K562 (cell line): ENCODE measurements around the gene TXNIP. TPM values are rescaled to one million over a fixed set of nuclear protein-coding genes. Genes with fewer than 3 reads are reported as not detected.

Experiments used
- BRD9 ChIP-seq: fragments of 450-650 bp; IDR thresholded peaks from 2 replicates; pipeline ENCODE4 v1.6.1; 2018; ENCODE audit warnings: low read depth; ENCODE audit not compliant: partially characterized antibody
- ESRRB ChIP-seq: fragments of 250-450 bp; sonication (Bioruptor Pico); IDR thresholded peaks from 2 replicates; pipeline ENCODE4 v1.5.0; 2020; ENCODE audit warnings: mild to moderate bottlenecking, moderate library complexity, borderline replicate concordance
- GABPA ChIP-seq: fragments of 200-800 bp; sonication (Bioruptor generic); conservative IDR thresholded peaks from 2 replicates; pipeline ENCODE4 v1.6.1; 2016; ENCODE audit warnings: low read depth, missing genetic modification characterization, missing compliant biosample characterization
- GATAD2B ChIP-seq: fragments of 450-650 bp; IDR thresholded peaks from 2 replicates; pipeline ENCODE4 v1.6.1; 2017; ENCODE audit warnings: mild to moderate bottlenecking, borderline replicate concordance
- MCM2 ChIP-seq: fragments of 450-650 bp; IDR thresholded peaks from 2 replicates; pipeline ENCODE4 v1.6.1; 2017; ENCODE audit warnings: low read depth, mild to moderate bottlenecking
- MEF2D ChIP-seq: conservative IDR thresholded peaks from 2 replicates; pipeline ENCODE4 v1.6.1; 2016; ENCODE audit warnings: low read depth, missing genetic modification characterization, missing compliant biosample characterization
- PCBP2 ChIP-seq: fragments of 200-400 bp; formaldehyde crosslinking; IDR thresholded peaks from 2 replicates; pipeline ENCODE4 v1.6.1; 2018; ENCODE audit warnings: low read length, low read depth, mild to moderate bottlenecking, moderate library complexity; ENCODE audit not compliant: poor library complexity, severe bottlenecking
- RBM15 ChIP-seq: fragments of 200-400 bp; formaldehyde crosslinking; IDR thresholded peaks from 2 replicates; pipeline ENCODE4 v1.6.1; 2018; ENCODE audit warnings: mild to moderate bottlenecking, low read length, moderate library complexity; ENCODE audit not compliant: insufficient read depth
- SLC30A9 ChIP-seq: fragments of 250-450 bp; sonication (Bioruptor Pico); IDR thresholded peaks from 2 replicates; pipeline ENCODE4 v1.8.0; 2022; ENCODE audit warnings: mild to moderate bottlenecking, moderate library complexity
- SRSF9 ChIP-seq: fragments of 200-400 bp; formaldehyde crosslinking; IDR thresholded peaks from 2 replicates; pipeline ENCODE4 v1.6.1; 2017; ENCODE audit warnings: low read depth, low read length, borderline replicate concordance
- ZBTB8A ChIP-seq: fragments of 450-650 bp; IDR thresholded peaks from 2 replicates; pipeline ENCODE4 v1.6.1; 2018; ENCODE audit warnings: mild to moderate bottlenecking, moderate library complexity; ENCODE audit not compliant: partially characterized antibody
- ZC3H4 ChIP-seq: sonication (generic); formaldehyde crosslinking; IDR thresholded peaks from 2 replicates; pipeline ENCODE4 v1.9.0; 2021; ENCODE audit warnings: missing genetic modification reagents, borderline replicate concordance
- ZKSCAN1 ChIP-seq: fragments of 150-350 bp; IDR thresholded peaks from 2 replicates; pipeline ENCODE4 v1.6.1; 2016; ENCODE audit warnings: low read depth, low read length
- ZNF124 ChIP-seq: sonication (generic); formaldehyde crosslinking; IDR thresholded peaks from 2 replicates; pipeline ENCODE4 v1.8.1; 2022; ENCODE audit warnings: missing genetic modification reagents
- ZNF695 ChIP-seq: fragments of 450-650 bp; formaldehyde crosslinking; IDR thresholded peaks from 2 replicates; pipeline ENCODE4 v1.4.0; 2020; ENCODE audit warnings: mild to moderate bottlenecking, moderate library complexity
- polyA plus RNA-seq, 8 experiments: library from polyadenylated mRNA; depleted of rRNA in 4 of 8; stranded (reverse) in 5 of 8; unstranded in 3 of 8; fragments of >200 nt; fragmentation: Nextera tagmentation in 2 of 8; fragmentation: Illumina TruSeq in 1 of 8; extraction: Ambion mirVana in 2 of 8; extraction: Trizol in 1 of 8; gene quantifications; 2 replicates each; pipeline versions ENCODE4 v1.2.1 to v1.2.3, GENCODE V29; 2011 to 2014; ENCODE audit warnings: inconsistent platforms in 1 of 8, missing spikeins in 1 of 8
- total RNA-seq, 7 experiments: library from RNA; depleted of rRNA in 6 of 7; stranded (reverse); fragments of >200 nt in 6 of 7; fragmentation: Illumina TruSeq in 2 of 7; extraction: Trizol in 2 of 7; gene quantifications; 2 replicates each; pipeline versions ENCODE4 v1.2.1 to v1.2.3, GENCODE V29; 2011 to 2021; ENCODE audit warnings: low replicate concordance in 1 of 7
- TF ChIP-seq, protein P1 (sequence below): fragments of 450-650 bp; conservative IDR thresholded peaks from 2 replicates; pipeline ENCODE4 v1.6.1; 2016; ENCODE audit warnings: missing genetic modification characterization, low read depth, mild to moderate bottlenecking, missing compliant biosample characterization, moderate library complexity
- TF ChIP-seq, protein P2 (sequence below): sonication (generic); formaldehyde crosslinking; IDR thresholded peaks from 2 replicates; pipeline ENCODE4 v1.8.0; 2022; ENCODE audit warnings: missing genetic modification reagents, mild to moderate bottlenecking, borderline replicate concordance
- TF ChIP-seq, protein P3 (sequence below): sonication (generic); formaldehyde crosslinking; IDR thresholded peaks from 2 replicates; pipeline ENCODE4 v1.8.1; 2022; ENCODE audit warnings: missing genetic modification reagents
- TF ChIP-seq, protein P4 (sequence below): sonication (generic); formaldehyde crosslinking; IDR thresholded peaks from 2 replicates; pipeline ENCODE4 v1.8.0; 2022; ENCODE audit warnings: mild to moderate bottlenecking, missing genetic modification reagents

The TXNIP gene
- total and polyA plus RNA-seq, 9 of the 15 experiments (the other 6 are each of a cell fraction or from before 2014, with no cell fraction given), result 120 to 499 (median 257) TPM

DNA sequence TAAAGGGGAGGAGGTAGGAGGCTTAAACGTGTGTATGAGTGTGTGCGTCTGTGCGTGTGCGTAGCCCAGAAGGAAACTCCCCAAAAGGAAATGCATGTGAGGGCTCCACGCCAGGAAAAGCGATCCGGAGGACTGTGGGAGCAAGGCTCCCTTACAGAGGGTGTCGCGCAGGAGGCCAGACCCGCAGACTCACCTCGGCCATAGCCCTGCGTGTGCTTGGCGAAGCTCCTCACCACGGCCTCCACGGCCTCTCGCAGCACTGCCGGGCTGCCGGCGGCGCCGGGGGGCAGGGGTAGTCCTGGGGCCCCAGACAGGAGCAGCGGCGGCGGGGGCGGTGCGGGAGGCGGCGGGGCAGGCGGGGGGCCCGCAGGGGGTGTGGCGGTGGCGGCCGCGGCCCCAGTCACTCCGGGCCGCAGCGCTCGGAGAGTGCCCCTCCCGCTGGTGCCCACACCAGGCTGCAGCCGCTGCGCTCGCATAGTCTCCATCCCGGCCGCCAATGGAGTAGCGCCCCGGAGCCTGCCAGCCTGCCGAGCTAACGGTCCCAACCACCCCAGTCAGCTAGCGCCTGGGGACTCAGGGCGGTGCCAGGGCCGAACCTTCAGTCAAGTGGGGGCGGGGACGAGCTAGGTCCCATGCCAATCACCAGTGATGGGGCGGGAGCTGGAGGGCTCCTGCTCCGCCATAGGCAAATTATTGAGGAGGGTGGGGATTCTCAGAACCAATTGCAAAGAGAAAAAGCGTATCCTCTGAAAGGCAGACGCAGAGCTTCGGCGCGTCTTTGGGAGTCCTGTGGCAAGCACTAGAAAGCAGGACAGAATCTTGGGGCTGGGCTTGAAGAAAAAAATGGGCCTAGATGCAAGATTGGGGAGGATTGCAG lies 38.7 kb downstream of the TXNIP start, which contains the start of gene LIX1L (continued):
- TF ChIP-seq, protein P1, sequence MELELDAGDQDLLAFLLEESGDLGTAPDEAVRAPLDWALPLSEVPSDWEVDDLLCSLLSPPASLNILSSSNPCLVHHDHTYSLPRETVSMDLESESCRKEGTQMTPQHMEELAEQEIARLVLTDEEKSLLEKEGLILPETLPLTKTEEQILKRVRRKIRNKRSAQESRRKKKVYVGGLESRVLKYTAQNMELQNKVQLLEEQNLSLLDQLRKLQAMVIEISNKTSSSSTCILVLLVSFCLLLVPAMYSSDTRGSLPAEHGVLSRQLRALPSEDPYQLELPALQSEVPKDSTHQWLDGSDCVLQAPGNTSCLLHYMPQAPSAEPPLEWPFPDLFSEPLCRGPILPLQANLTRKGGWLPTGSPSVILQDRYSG, result no peak
- TF ChIP-seq GATAD2B, result 0 out of 2 replicates have a peak, but pooled peaks have one; percentile 65
- no peak for TF ChIP-seq ZNF695 (CRISPR knock-in tag)
- TF ChIP-seq MCM2, result no peak
- TF ChIP-seq, protein P2, sequence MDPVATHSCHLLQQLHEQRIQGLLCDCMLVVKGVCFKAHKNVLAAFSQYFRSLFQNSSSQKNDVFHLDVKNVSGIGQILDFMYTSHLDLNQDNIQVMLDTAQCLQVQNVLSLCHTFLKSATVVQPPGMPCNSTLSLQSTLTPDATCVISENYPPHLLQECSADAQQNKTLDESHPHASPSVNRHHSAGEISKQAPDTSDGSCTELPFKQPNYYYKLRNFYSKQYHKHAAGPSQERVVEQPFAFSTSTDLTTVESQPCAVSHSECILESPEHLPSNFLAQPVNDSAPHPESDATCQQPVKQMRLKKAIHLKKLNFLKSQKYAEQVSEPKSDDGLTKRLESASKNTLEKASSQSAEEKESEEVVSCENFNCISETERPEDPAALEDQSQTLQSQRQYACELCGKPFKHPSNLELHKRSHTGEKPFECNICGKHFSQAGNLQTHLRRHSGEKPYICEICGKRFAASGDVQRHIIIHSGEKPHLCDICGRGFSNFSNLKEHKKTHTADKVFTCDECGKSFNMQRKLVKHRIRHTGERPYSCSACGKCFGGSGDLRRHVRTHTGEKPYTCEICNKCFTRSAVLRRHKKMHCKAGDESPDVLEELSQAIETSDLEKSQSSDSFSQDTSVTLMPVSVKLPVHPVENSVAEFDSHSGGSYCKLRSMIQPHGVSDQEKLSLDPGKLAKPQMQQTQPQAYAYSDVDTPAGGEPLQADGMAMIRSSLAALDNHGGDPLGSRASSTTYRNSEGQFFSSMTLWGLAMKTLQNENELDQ (CRISPR knock-in tag), result no peak
- TF ChIP-seq, protein P3, sequence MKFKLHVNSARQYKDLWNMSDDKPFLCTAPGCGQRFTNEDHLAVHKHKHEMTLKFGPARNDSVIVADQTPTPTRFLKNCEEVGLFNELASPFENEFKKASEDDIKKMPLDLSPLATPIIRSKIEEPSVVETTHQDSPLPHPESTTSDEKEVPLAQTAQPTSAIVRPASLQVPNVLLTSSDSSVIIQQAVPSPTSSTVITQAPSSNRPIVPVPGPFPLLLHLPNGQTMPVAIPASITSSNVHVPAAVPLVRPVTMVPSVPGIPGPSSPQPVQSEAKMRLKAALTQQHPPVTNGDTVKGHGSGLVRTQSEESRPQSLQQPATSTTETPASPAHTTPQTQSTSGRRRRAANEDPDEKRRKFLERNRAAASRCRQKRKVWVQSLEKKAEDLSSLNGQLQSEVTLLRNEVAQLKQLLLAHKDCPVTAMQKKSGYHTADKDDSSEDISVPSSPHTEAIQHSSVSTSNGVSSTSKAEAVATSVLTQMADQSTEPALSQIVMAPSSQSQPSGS (CRISPR knock-in tag), result no peak
- no peak for TF ChIP-seq PCBP2
- no peak for TF ChIP-seq ESRRB (CRISPR knock-in tag)
- no peak for TF ChIP-seq ZBTB8A
- no peak for TF ChIP-seq SLC30A9
- no peak for TF ChIP-seq SRSF9
- no peak for TF ChIP-seq ZKSCAN1
- TF ChIP-seq BRD9, result no peak
- no peak for TF ChIP-seq ZC3H4 (CRISPR knock-in tag)
- TF ChIP-seq MEF2D, result no peak
- TF ChIP-seq, protein P4, sequence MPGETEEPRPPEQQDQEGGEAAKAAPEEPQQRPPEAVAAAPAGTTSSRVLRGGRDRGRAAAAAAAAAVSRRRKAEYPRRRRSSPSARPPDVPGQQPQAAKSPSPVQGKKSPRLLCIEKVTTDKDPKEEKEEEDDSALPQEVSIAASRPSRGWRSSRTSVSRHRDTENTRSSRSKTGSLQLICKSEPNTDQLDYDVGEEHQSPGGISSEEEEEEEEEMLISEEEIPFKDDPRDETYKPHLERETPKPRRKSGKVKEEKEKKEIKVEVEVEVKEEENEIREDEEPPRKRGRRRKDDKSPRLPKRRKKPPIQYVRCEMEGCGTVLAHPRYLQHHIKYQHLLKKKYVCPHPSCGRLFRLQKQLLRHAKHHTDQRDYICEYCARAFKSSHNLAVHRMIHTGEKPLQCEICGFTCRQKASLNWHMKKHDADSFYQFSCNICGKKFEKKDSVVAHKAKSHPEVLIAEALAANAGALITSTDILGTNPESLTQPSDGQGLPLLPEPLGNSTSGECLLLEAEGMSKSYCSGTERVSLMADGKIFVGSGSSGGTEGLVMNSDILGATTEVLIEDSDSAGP (CRISPR knock-in tag), result no peak
- no peak for TF ChIP-seq ZNF124 (CRISPR knock-in tag)
- TF ChIP-seq GABPA, result peak; percentile 32; the same call in 1 of the 2 replicates
- TF ChIP-seq RBM15, result no peak
